ENCODE results near the gene TENT4A. TPM values are rescaled to one million over a fixed set of nuclear protein-coding genes. Genes with fewer than 3 reads are reported as not detected.

Gene TENT4A
- total and polyA plus RNA-seq, 2 of the 13 experiments (the other 11 are each of a cell fraction or from before 2014, with no cell fraction given): 6.3 to 13.3 TPM

DNA sequence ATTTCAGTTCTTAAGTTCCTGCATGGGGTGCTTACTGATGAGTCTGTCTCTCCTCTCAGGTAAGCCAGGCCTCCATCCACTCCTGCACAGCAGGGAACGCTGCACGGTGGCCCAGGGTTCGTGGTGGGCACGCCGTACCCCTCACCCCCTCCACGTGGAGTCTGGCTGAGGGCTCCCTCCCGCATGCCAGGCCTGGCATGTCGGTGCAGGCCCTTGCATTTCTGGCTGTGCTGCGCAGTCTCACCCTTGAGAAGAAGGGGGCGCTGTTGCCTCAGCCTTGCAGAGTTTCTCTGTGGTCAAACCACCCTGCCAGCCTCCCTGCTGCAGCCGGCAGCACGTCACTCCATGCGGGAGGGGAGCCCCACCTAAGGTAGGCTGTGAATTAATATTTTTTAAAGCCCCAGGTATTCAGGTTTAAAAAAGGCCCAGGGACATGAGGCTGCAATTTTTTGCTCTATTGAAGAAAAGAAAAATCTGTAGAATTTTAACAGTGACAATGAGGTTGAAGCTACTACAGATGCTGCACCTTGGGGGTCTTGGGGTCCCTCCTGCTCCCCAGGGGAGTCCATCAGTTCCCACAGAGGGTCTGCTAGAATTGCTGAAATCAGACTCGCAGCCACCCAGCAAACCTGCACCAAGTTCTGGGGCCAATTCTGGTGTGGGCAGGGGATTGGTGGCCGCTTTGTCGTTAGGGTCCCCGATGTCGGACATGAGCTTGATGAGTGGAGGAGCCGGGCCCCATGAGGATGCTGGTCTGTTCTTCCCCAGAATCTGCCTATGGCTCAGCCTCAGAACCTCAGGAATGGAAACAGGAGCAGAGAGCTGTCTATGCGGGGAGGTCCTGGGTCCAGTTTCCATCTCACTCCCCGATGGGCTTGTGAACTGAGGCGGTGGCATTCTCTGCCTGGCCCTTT is 52.6 kb downstream of the TENT4A start:
- Histone ChIP-seq H3K4me2 (ENCODE audit: low read depth, low read length) (peak overlapping the region; percentile 15; the same call in 1 of the 2 replicates), H3K4me1 (ENCODE audit: insufficient read depth, low read length) (peaks cover 9% of the 10 kb centered on the region; the same call in 1 of the 2 replicates), H3K79me2 (ENCODE audit: insufficient read depth, low read length) (no peaks in the 10 kb centered on the region), H3K4me3 (replicated peaks in 1 of 3; ENCODE audit: insufficient read depth in 1 of 3, low read depth in 2 of 3, low read length in 3 of 3) (no peak overlapping the region), H3K9ac (ENCODE audit: insufficient read depth, low read depth, low read length) (no peak overlapping the region), H2AFZ (ENCODE audit: low read length) (no peak overlapping the region), H3K9me3 (ENCODE audit: low read length) (no peaks in the 10 kb centered on the region), H4K20me1 (ENCODE audit: insufficient read depth, low read length) (no peaks in the 10 kb centered on the region), H3K36me3 (replicated peaks in 1 of 2; ENCODE audit: control insufficient read depth in 1 of 2, insufficient read depth in 2 of 2, low read length in 2 of 2) (no peaks in the 10 kb centered on the region), H3K27ac (ENCODE audit: extremely low read length, insufficient read depth, low read length) (no peak overlapping the region), H3K27me3 (ENCODE audit: control insufficient read depth in 1 of 2, insufficient read depth in 2 of 2, low read length in 2 of 2) (no peaks in the 10 kb centered on the region)
- 83% methylated on average over 7 of the region's 22 CpGs for WGBS (ENCODE audit: low lambda C conversion rate)
- FAIRE-seq (no peak), ATAC-seq (peak; percentile 83), DNase-seq (ENCODE audit: low spot score) (peak; percentile 43)
- ChIA-PET CTCF (ENCODE audit: low intra/inter-chr PET ratio, low total read pairs) (interaction anchor here (0.6 to 1.2 kb wide), 2 partner anchors 153 to 155 kb away, joined by 4 to 6 read pairs; no protein-coding TSS in a partner anchor), POLR2A (no interaction called here)
- BruUV-seq (replicated peaks): no TSS peak
- in situ Hi-C loops (cut with HindIII; ENCODE audit: extremely low pct_ligation_motif_present, low pct_unique_long_range_greater_than_20kb) (loop anchor here (5.0 kb wide), 1 partner anchor 981 kb away; no protein-coding TSS in a partner anchor), intact Hi-C loops (cut with micrococcal nuclease; ENCODE audit: unreplicated experiment) (no loop called here)
- TF ChIP-seq SIN3A (IDR thresholded peaks at IDR 0.05; ENCODE audit: borderline replicate concordance, low read depth, low read length) (no peak), RARG (CRISPR knock-in tag; IDR thresholded peaks at IDR 0.05; ENCODE audit: low read depth) (no peak), ZNF256 (CRISPR knock-in tag; conservative IDR thresholded peaks at IDR 0.05) (no peak), ZNF652 (CRISPR knock-in tag; IDR thresholded peaks at IDR 0.05; ENCODE audit: borderline replicate concordance, low read depth) (no peak), SMC3 (IDR thresholded peaks at IDR 0.05; ENCODE audit: low read length) (peak; percentile 22; the same call in 1 of the 2 replicates), KLF13 (CRISPR knock-in tag; IDR thresholded peaks at IDR 0.05) (no peak), STAG1 (CRISPR knock-in tag; IDR thresholded peaks at IDR 0.05) (peak; percentile 80), XRCC5 (optimal IDR thresholded peaks at IDR 0.05; ENCODE audit: low read length) (peak; percentile 63), TEAD3 (CRISPR knock-in tag; optimal IDR thresholded peaks at IDR 0.05; ENCODE audit: borderline replicate concordance) (peak; percentile 54), REPIN1 (CRISPR knock-in tag; IDR thresholded peaks at IDR 0.05; ENCODE audit: borderline replicate concordance, low read depth) (no peak), ESRRA (CRISPR knock-in tag; IDR thresholded peaks at IDR 0.05; ENCODE audit: low read depth) (no peak), HIVEP1 (CRISPR knock-in tag; IDR thresholded peaks at IDR 0.05) (no peak), ZMYM4 (CRISPR knock-in tag; IDR thresholded peaks at IDR 0.05) (no peak), ZNF24 (IDR thresholded peaks at IDR 0.05) (no peak), ZFX (CRISPR knock-in tag; IDR thresholded peaks at IDR 0.05; ENCODE audit: low read depth) (peak; percentile 58; the same call in 1 of the 2 replicates), YEATS4 (CRISPR knock-in tag; IDR thresholded peaks at IDR 0.05; ENCODE audit: borderline replicate concordance) (no peak), MTA1 (CRISPR knock-in tag; IDR thresholded peaks at IDR 0.05; ENCODE audit: borderline replicate concordance) (no peak), ZSCAN30 (CRISPR knock-in tag; IDR thresholded peaks at IDR 0.05) (no peak), ZNF549 (CRISPR knock-in tag; IDR thresholded peaks at IDR 0.05) (no peak), CHCHD3 (CRISPR knock-in tag; IDR thresholded peaks at IDR 0.05) (no peak), ZNF263 (CRISPR knock-in tag; IDR thresholded peaks at IDR 0.05) (no peak)
- TF ChIP-seq, protein P1, sequence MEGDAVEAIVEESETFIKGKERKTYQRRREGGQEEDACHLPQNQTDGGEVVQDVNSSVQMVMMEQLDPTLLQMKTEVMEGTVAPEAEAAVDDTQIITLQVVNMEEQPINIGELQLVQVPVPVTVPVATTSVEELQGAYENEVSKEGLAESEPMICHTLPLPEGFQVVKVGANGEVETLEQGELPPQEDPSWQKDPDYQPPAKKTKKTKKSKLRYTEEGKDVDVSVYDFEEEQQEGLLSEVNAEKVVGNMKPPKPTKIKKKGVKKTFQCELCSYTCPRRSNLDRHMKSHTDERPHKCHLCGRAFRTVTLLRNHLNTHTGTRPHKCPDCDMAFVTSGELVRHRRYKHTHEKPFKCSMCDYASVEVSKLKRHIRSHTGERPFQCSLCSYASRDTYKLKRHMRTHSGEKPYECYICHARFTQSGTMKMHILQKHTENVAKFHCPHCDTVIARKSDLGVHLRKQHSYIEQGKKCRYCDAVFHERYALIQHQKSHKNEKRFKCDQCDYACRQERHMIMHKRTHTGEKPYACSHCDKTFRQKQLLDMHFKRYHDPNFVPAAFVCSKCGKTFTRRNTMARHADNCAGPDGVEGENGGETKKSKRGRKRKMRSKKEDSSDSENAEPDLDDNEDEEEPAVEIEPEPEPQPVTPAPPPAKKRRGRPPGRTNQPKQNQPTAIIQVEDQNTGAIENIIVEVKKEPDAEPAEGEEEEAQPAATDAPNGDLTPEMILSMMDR (CRISPR knock-in tag; IDR thresholded peaks at IDR 0.05): peak; percentile 87

Measured in HepG2 (cell line).